Neutrophil (primary cell): Measurements from ENCODE around the gene DOCK8.

Experiments
- H3K27ac ChIP-seq: fragments of 200-600 bp; sonication (generic); 2 replicates; pipeline ENCODE4 v1.5.1; 2016; ENCODE audit warnings: mild to moderate bottlenecking, moderate library complexity
- H3K27me3 ChIP-seq: fragments of 200-600 bp; sonication (generic); 2 replicates; pipeline ENCODE4 v1.6.0; 2016; ENCODE audit warnings: mild to moderate bottlenecking
- H3K36me3 ChIP-seq: fragments of 200-600 bp; sonication (generic); 2 replicates; pipeline ENCODE4 v1.5.1; 2017
- H3K4me1 ChIP-seq, 2 experiments: fragments of 200-600 bp in 1 of 2; sonication (generic) in 1 of 2; 1 replicate in 1 of 2; 2 replicates in 1 of 2; pipeline versions ENCODE4 v1.5.1 to v1.6.1; 2013 to 2016; ENCODE audit warnings: low read depth in 1 of 2, low read length in 1 of 2, mild to moderate bottlenecking in 1 of 2, moderate library complexity in 1 of 2; ENCODE audit not compliant: control insufficient read depth in 1 of 2, insufficient read depth in 1 of 2
- H3K4me3 ChIP-seq, 2 experiments: fragments of 200-600 bp in 1 of 2; sonication (generic) in 1 of 2; 1 replicate in 1 of 2; 2 replicates in 1 of 2; pipeline ENCODE4 v1.5.1; 2013 to 2016; ENCODE audit warnings: low read depth in 1 of 2, low read length in 1 of 2, mild to moderate bottlenecking in 1 of 2, moderate library complexity in 1 of 2
- H3K9me3 ChIP-seq: fragments of 200-600 bp; sonication (generic); 2 replicates; pipeline ENCODE4 v1.5.1; 2016
- CTCF ChIP-seq: fragments of 200-600 bp; sonication (generic); IDR thresholded peaks from 2 replicates; pipeline ENCODE4 v1.5.1; 2016; ENCODE audit warnings: antibody characterized with exemption

DOCK8 gene

GRCh38 chr9:450057-450456, 235.4 kb downstream of the DOCK8 start:
- Histone ChIP-seq H3K27ac (no peak overlapping the region), H3K27me3 (no peaks in the 10 kb centered on the region), H3K4me3 (no peak overlapping the region), H3K4me1 (peaks cover 0 to 7% of the 10 kb centered on the region in 2 experiments), H3K36me3 (peaks cover 99% of the 10 kb centered on the region), H3K9me3 (no peaks in the 10 kb centered on the region)
- TF ChIP-seq CTCF: no peak

- H3K36me3 ChIP-seq: peaks cover 99% of the 10 kb centered on the region
- TF ChIP-seq CTCF: no peak
- no peaks in the 10 kb centered on the region for H3K9me3 ChIP-seq
- H3K27ac ChIP-seq: no peak overlapping the region
- peaks cover 0 to 3% of the 10 kb centered on the region in 2 experiments for H3K4me1 ChIP-seq
- H3K4me3 ChIP-seq: no peak overlapping the region
- no peaks in the 10 kb centered on the region for H3K27me3 ChIP-seq
Measured at GRCh38 chr9:450561-450960, 235.9 kb downstream of the DOCK8 start.

- Histone ChIP-seq H3K9me3 (no peaks in the 10 kb centered on the region), H3K36me3 (peaks cover 98% of the 10 kb centered on the region), H3K4me1 (no peaks in the 10 kb centered on the region), H3K4me3 (no peak overlapping the region), H3K27ac (no peak overlapping the region), H3K27me3 (no peaks in the 10 kb centered on the region)
- no peak for TF ChIP-seq CTCF
Measured at GRCh38 chr9:453832-454231, 239.2 kb downstream of the DOCK8 start.

GRCh38 chr9:456365-456764, 241.7 kb downstream of the DOCK8 start:
- H3K27ac ChIP-seq: no peak overlapping the region
- TF ChIP-seq CTCF: no peak
- H3K4me3 ChIP-seq: no peak overlapping the region
- no peaks in the 10 kb centered on the region for H3K4me1 ChIP-seq
- H3K36me3 ChIP-seq: peaks cover 94% of the 10 kb centered on the region
- no peaks in the 10 kb centered on the region for H3K9me3 ChIP-seq
- no peaks in the 10 kb centered on the region for H3K27me3 ChIP-seq

- no peak for TF ChIP-seq CTCF
Measured at GRCh38 chr9:458590-458989, 243.9 kb downstream of the DOCK8 start.

More at GRCh38 chr9:458590-458989, 243.9 kb downstream of the DOCK8 start:
- Histone ChIP-seq H3K36me3 (peaks cover 89% of the 10 kb centered on the region), H3K9me3 (no peaks in the 10 kb centered on the region), H3K27me3 (no peaks in the 10 kb centered on the region), H3K4me1 (no peaks in the 10 kb centered on the region), H3K27ac (no peak overlapping the region), H3K4me3 (no peak overlapping the region)
